GM21381 (cell line): ENCODE data around the gene CFAP74.
"Not testable (repeated sequence)": the region's sequence is repeated elsewhere in the genome, so short reads cannot be mapped to it uniquely, and the experiment has no call there.

Experiments
- ATAC-seq: cut with Tn5 transposase; IDR thresholded peaks from one replicate; pipeline ENCODE4 v1.9.1; 2021; ENCODE audit warnings: mild to moderate bottlenecking, moderate library complexity; ENCODE audit not compliant: unreplicated experiment

The CFAP74 gene

GRCh38 chr1:1989102-1989542 lies 14.5 kb downstream of the CFAP74 start:
- ATAC-seq, result no peak

- no peak for ATAC-seq
These were observed 15.3 kb downstream of the CFAP74 start for GRCh38 chr1:1988061-1988945.

GRCh38 chr1:1987142-1987510 lies 16.5 kb downstream of the CFAP74 start:
- no peak for ATAC-seq

- no peak for ATAC-seq
These were observed 17.0 kb downstream of the CFAP74 start for GRCh38 chr1:1986451-1987141.

- no peak for ATAC-seq
These were observed 18.1 kb downstream of the CFAP74 start for GRCh38 chr1:1985375-1986050.

GRCh38 chr1:1984560-1985070 lies 19.0 kb downstream of the CFAP74 start:
- no peak for ATAC-seq

GRCh38 chr1:1982379-1983232 lies 21.0 kb downstream of the CFAP74 start:
- no peak for ATAC-seq

- not testable (repeated sequence) for ATAC-seq
These were observed 21.8 kb downstream of the CFAP74 start for GRCh38 chr1:1981631-1982327.

- no peak for ATAC-seq
These were observed 22.5 kb downstream of the CFAP74 start for GRCh38 chr1:1981142-1981500.

- no peak for ATAC-seq
These were observed 23.0 kb downstream of the CFAP74 start for GRCh38 chr1:1980467-1981141.

GRCh38 chr1:1979482-1980165 lies 24.0 kb downstream of the CFAP74 start:
- no peak for ATAC-seq

GRCh38 chr1:1978690-1979481 lies 24.7 kb downstream of the CFAP74 start:
- not testable (repeated sequence) for ATAC-seq

- ATAC-seq, result no peak
These were observed 25.5 kb downstream of the CFAP74 start for GRCh38 chr1:1978108-1978507.

GRCh38 chr1:1976031-1976430 lies 27.6 kb downstream of the CFAP74 start:
- no peak for ATAC-seq

GRCh38 chr1:1975535-1975934 lies 28.1 kb downstream of the CFAP74 start:
- no peak for ATAC-seq

GRCh38 chr1:1974834-1975233 lies 28.8 kb downstream of the CFAP74 start:
- ATAC-seq, result no peak

GRCh38 chr1:1973716-1974642 lies 29.6 kb downstream of the CFAP74 start:
- no peak for ATAC-seq
